Skeletal muscle cell (primary cell): ENCODE results near the gene GPC3.
"Not testable (repeated sequence)": the region's sequence is repeated elsewhere in the genome, so short reads cannot be mapped to it uniquely, and the experiment has no call there.

ENCODE experiments used
- DNase-seq: peaks from one replicate; pipeline ENCODE4 v3.0.0-alpha.2; 2010; ENCODE audit warnings: low read depth
- H3K4me3 ChIP-seq: 2 replicates; pipeline ENCODE4 v1.5.1; 2011; ENCODE audit warnings: low read depth, mild to moderate bottlenecking, control low read depth, low read length, moderate library complexity

GPC3 gene

GRCh38 chrX:133527825-133528224 is 457.6 kb downstream of the GPC3 start:
- no peak overlapping the region for H3K4me3 ChIP-seq
- DNase-seq = no peak

- H3K4me3 ChIP-seq = no peak overlapping the region
- no peak for DNase-seq
Measured at GRCh38 chrX:133527415-133527814, 458.0 kb downstream of the GPC3 start.

- H3K4me3 ChIP-seq, DNase-seq: not testable (repeated sequence)
Measured at GRCh38 chrX:133526773-133527172, 458.6 kb downstream of the GPC3 start.

- H3K4me3 ChIP-seq = no peak overlapping the region
- no peak for DNase-seq
Measured at GRCh38 chrX:133523526-133523925, 461.9 kb downstream of the GPC3 start.

GRCh38 chrX:133523081-133523487 is 462.3 kb downstream of the GPC3 start:
- H3K4me3 ChIP-seq = no peak overlapping the region
- peak; percentile 73 for DNase-seq

GRCh38 chrX:133516686-133517085 is 468.7 kb downstream of the GPC3 start:
- no peak overlapping the region for H3K4me3 ChIP-seq
- no peak for DNase-seq

- DNase-seq = no peak
Measured at GRCh38 chrX:133514486-133514885, 470.9 kb downstream of the GPC3 start.

GRCh38 chrX:133513123-133513522 is 472.3 kb downstream of the GPC3 start:
- no peak overlapping the region for H3K4me3 ChIP-seq
- DNase-seq = no peak

More at GRCh38 chrX:133514486-133514885, 470.9 kb downstream of the GPC3 start:
- H3K4me3 ChIP-seq = no peak overlapping the region

- no peak for DNase-seq
- H3K4me3 ChIP-seq = no peak overlapping the region
Measured at GRCh38 chrX:133511041-133511440, 474.4 kb downstream of the GPC3 start.

GRCh38 chrX:133497356-133497755 is 488.0 kb downstream of the GPC3 start:
- DNase-seq = no peak
- no peak overlapping the region for H3K4me3 ChIP-seq

- DNase-seq = peak; percentile 47
Measured at GRCh38 chrX:133495464-133496391, 489.7 kb downstream of the GPC3 start.

GRCh38 chrX:133493366-133493765 is 492.0 kb downstream of the GPC3 start:
- no peak for DNase-seq
- no peak overlapping the region for H3K4me3 ChIP-seq

More at GRCh38 chrX:133495464-133496391, 489.7 kb downstream of the GPC3 start:
- no peak overlapping the region for H3K4me3 ChIP-seq

GRCh38 chrX:133490955-133491354 is 494.4 kb downstream of the GPC3 start:
- DNase-seq = no peak
- no peak overlapping the region for H3K4me3 ChIP-seq
